Spleen (tissue), 11 donors: ENCODE measurements around the gene FDXR. TPM values are rescaled to one million over a fixed set of nuclear protein-coding genes. Genes with fewer than 3 reads are reported as not detected.

ENCODE experiments used
- DNase-seq: peaks from one replicate; pipeline ENCODE4 v3.0.0-alpha.2; 2020
- H3K27ac ChIP-seq, 8 donors: fragments of 200-600 bp; sonication (generic) in 7 of 8; 1 replicate in 4 of 8; 2 replicates in 4 of 8; pipeline versions ENCODE4 v1.5.0 to v1.8.0; 2016 to 2021; ENCODE audit warnings: inconsistent platforms in 4 of 8, mild to moderate bottlenecking in 4 of 8, moderate library complexity in 1 of 8
- H3K27me3 ChIP-seq, 7 donors: fragments of 200-600 bp; sonication (generic) in 6 of 7; replicated peaks in 1 of 7; 1 replicate in 4 of 7; 2 replicates in 3 of 7; pipeline versions ENCODE4 v1.5.0 to v1.8.0; 2016 to 2021; ENCODE audit warnings: inconsistent platforms in 3 of 7, mild to moderate bottlenecking in 1 of 7
- H3K36me3 ChIP-seq, 6 donors: fragments of 200-600 bp; sonication (generic) in 5 of 6; 1 replicate in 4 of 6; 2 replicates in 2 of 6; pipeline versions ENCODE4 v1.5.0 to v1.8.0; 2016 to 2021; ENCODE audit warnings: inconsistent platforms in 2 of 6
- H3K4me1 ChIP-seq, 6 donors: fragments of 200-600 bp; sonication (generic) in 5 of 6; 1 replicate in 3 of 6; 2 replicates in 3 of 6; pipeline versions ENCODE4 v1.5.0 to v1.8.0; 2016 to 2021; ENCODE audit warnings: inconsistent platforms in 3 of 6
- H3K4me3 ChIP-seq, 8 donors: fragments of 200-600 bp; sonication (generic) in 7 of 8; 1 replicate in 4 of 8; 2 replicates in 4 of 8; pipeline versions ENCODE4 v1.5.0 to v1.8.0; 2016 to 2021; ENCODE audit warnings: inconsistent platforms in 4 of 8, mild to moderate bottlenecking in 4 of 8, moderate library complexity in 2 of 8
- H3K9me3 ChIP-seq, 8 donors: fragments of 200-600 bp; sonication (generic) in 7 of 8; 1 replicate in 4 of 8; 2 replicates in 4 of 8; pipeline versions ENCODE4 v1.5.0 to v1.8.0; 2016 to 2021; ENCODE audit warnings: inconsistent platforms in 4 of 8
- POLR2A ChIP-seq, 3 donors: fragments of 450-650 bp; IDR thresholded peaks; one replicate each; pipeline ENCODE4 v1.5.1; 2017; ENCODE audit warnings: antibody characterized with exemption in 3 of 3, mild to moderate bottlenecking in 1 of 3
- POLR2AphosphoS5 ChIP-seq, 3 donors: sonication (generic); formaldehyde crosslinking; IDR thresholded peaks; one replicate each; pipeline ENCODE4 v1.5.1; 2017; ENCODE audit warnings: antibody characterized with exemption in 3 of 3
- WGBS, 5 donors: extraction: QIAGEN DNeasy Blood & Tissue Kit in 3 of 5; methylation state at CpG; one replicate each; pipeline versions ENCODE4 v1.1.5 to v1.1.7; 2013 to 2018; 5-methylcytosine and 5-hydroxymethylcytosine counted together
- intact Hi-C: fragments of 100-400 bp; cut with DNase I; formaldehyde crosslinking; loops from one replicate; pipeline ENCODE4 v1.15.0; 2023; ENCODE audit warnings: low total_unique reads
- polyA plus RNA-seq, 3 donors: library from polyadenylated mRNA; stranded (reverse); fragments of 200-250 nt; gene quantifications; one replicate each; pipeline ENCODE4 v1.2.1, GENCODE V29; 2013
- total RNA-seq, 7 donors: library from RNA; depleted of rRNA in 3 of 7; stranded (reverse); fragments of >200 nt in 3 of 7; fragmentation: NEBNext Ultra II Directional in 4 of 7; extraction: Animal tissue kit (Norgen Biotek cat#: 25700) in 4 of 7; gene quantifications; one replicate each; pipeline versions ENCODE4 v1.1.0 to v1.2.1, GENCODE V29; 2016 to 2021
- TF ChIP-seq, protein P1 (sequence below), 11 experiments: fragments of 200-600 bp in 7 of 11; fragments of 450-650 bp in 4 of 11; sonication (generic) in 4 of 11; IDR thresholded peaks in 8 of 11; conservative IDR thresholded peaks in 3 of 11; 1 replicate in 7 of 11; 2 replicates in 4 of 11; pipeline versions ENCODE4 v1.4.0 to v1.8.0; 2016 to 2021; ENCODE audit warnings: antibody characterized with exemption in 11 of 11, inconsistent platforms in 4 of 11, mild to moderate bottlenecking in 1 of 11
- donor health status: healthy with polysubstance abuse.
- donor health status: DM: no; HTN: no; CAD: no; lungs with moderate emphysema.
- donor health status: DM: no; HTN: no; CAD: no.
- donor health status: Bipolar disorder and iron deficiency.
- donor health status: healthy.
- donor health status: DM: no; HTN: no; CAD: no.
- donor health status: DM: yes; HTN: yes; CAD: no.

FDXR gene
- total and polyA plus RNA-seq, 10 donors, result 13.6 to 114 (median 40.9) TPM

DNA sequence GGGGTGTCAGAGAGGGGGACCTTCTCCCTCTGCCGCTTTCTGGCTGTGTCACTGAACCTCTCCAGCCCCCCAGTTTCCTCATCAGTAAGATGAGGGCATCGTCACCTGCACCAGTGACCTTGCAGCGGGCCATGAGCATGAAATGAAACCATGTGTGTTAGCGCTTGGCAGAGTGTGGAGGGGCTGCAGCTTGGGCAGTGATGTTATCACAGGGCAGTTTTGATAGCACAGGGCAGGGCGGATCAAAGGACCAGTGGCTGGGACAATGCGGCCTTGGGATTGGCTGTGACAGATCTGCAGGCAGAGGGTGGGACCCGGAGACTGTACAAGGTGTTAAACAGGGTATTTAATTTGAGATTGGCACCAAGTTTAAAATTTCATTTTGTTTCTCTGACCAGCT is 57.7 kb downstream of the FDXR start:
- no peak for DNase-seq
- intact Hi-C loops, result no loop called here

DNA sequence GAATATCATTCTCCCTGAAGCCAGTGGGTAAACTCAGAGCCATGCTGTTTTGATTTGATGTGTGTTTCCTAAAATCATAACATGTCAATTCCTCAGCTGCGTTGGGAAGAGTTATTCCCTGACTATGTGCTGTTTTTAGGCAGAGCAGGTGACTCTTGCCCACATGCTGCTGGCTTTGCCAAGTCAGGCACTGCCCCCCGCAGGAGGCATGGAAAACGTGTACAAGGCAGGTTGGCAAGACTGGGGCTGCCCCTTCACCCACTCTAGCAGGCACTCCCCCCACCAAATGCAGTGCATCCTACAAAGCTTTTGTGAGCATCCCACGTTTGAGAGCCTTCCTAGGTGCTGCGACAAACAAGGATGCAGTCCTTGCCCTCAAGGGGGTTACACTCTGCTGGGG is 58.3 kb downstream of the FDXR start:
- H3K4me3 ChIP-seq, result no peak overlapping the region
- WGBS, 5 donors, result 83 to 93% (median 85%) methylated on average over 5 of the region's 5 CpGs
- DNase-seq, result no peak

More for the DNA sequence above, 57.7 kb downstream of the FDXR start:
- 82 to 89% (median 88%) methylated on average over 7 of the region's 7 CpGs for WGBS, 5 donors
- peaks cover 0 to 43% (median 13%) of the 10 kb centered on the region in 6 donors for H3K4me1 ChIP-seq
- no peak overlapping the region for H3K27ac ChIP-seq
- peaks cover 0 to 77% (median 8%) of the 10 kb centered on the region in 6 donors for H3K36me3 ChIP-seq
- no peak overlapping the region for H3K4me3 ChIP-seq
- no peak for TF ChIP-seq POLR2AphosphoS5 (IDR thresholded peaks at IDR 0.05)
- TF ChIP-seq POLR2A (IDR thresholded peaks at IDR 0.05), result no peak
- TF ChIP-seq, protein P1, sequence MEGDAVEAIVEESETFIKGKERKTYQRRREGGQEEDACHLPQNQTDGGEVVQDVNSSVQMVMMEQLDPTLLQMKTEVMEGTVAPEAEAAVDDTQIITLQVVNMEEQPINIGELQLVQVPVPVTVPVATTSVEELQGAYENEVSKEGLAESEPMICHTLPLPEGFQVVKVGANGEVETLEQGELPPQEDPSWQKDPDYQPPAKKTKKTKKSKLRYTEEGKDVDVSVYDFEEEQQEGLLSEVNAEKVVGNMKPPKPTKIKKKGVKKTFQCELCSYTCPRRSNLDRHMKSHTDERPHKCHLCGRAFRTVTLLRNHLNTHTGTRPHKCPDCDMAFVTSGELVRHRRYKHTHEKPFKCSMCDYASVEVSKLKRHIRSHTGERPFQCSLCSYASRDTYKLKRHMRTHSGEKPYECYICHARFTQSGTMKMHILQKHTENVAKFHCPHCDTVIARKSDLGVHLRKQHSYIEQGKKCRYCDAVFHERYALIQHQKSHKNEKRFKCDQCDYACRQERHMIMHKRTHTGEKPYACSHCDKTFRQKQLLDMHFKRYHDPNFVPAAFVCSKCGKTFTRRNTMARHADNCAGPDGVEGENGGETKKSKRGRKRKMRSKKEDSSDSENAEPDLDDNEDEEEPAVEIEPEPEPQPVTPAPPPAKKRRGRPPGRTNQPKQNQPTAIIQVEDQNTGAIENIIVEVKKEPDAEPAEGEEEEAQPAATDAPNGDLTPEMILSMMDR (IDR thresholded peaks at IDR 0.05 in 8 of 11, conservative IDR thresholded peaks at IDR 0.05 in 3 of 11), result no peak
- no peaks in the 10 kb centered on the region for H3K27me3 ChIP-seq
- no peaks in the 10 kb centered on the region for H3K9me3 ChIP-seq

More for the DNA sequence above, 58.3 kb downstream of the FDXR start:
- H3K9me3 ChIP-seq, result no peaks in the 10 kb centered on the region
- TF ChIP-seq, protein P1 (IDR thresholded peaks at IDR 0.05 in 8 of 11, conservative IDR thresholded peaks at IDR 0.05 in 3 of 11), result no peak
- no peak for TF ChIP-seq POLR2A (IDR thresholded peaks at IDR 0.05)
- TF ChIP-seq POLR2AphosphoS5 (IDR thresholded peaks at IDR 0.05), result no peak
- H3K36me3 ChIP-seq, result peaks cover 0 to 77% (median 6%) of the 10 kb centered on the region in 6 donors
- no peak overlapping the region for H3K27ac ChIP-seq
- intact Hi-C loops, result no loop called here
- peaks cover 0 to 49% (median 13%) of the 10 kb centered on the region in 6 donors for H3K4me1 ChIP-seq
- no peaks in the 10 kb centered on the region for H3K27me3 ChIP-seq

Other genes with a start within 250 kb of the FDXR start
- 10 to 100 TPM in 3 of 7 donors, 1 to 10 TPM in 4; 1.7 to 20.3 (median 6.4) TPM for gene CD300E, start 249.3 kb downstream of the FDXR start, total RNA-seq
- 1 to 10 TPM in 2 of 3 donors, under 1 TPM in 1; 0.99 to 5.3 (median 3.0) TPM for gene CD300E, start 249.3 kb downstream of the FDXR start, polyA plus RNA-seq
- 10 to 100 TPM; 29.5 to 45.8 (median 33.0) TPM for gene CD300LF, start 160.1 kb downstream of the FDXR start, total RNA-seq
- gene CD300LF, start 160.1 kb downstream of the FDXR start, polyA plus RNA-seq, result 10 to 100 TPM; 13.1 to 30.6 (median 23.9) TPM
- 10 to 100 TPM; 17.4 to 29.2 (median 24.3) TPM for gene RAB37, start 135.7 kb downstream of the FDXR start, total RNA-seq
- gene RAB37, start 135.7 kb downstream of the FDXR start, polyA plus RNA-seq, result 10 to 100 TPM; 16.6 to 37.6 (median 19.8) TPM
- 10 to 100 TPM; 41.9 to 85.6 (median 53.9) TPM for gene NHERF1, start 124.4 kb downstream of the FDXR start, total RNA-seq
- 10 to 100 TPM; 28.7 to 51.8 (median 37.2) TPM for gene NHERF1, start 124.4 kb downstream of the FDXR start, polyA plus RNA-seq
- gene NAT9, start 96.6 kb downstream of the FDXR start, total RNA-seq, result 10 to 100 TPM; 25.6 to 48.4 (median 41.5) TPM
- 10 to 100 TPM; 30.4 to 37.4 (median 33.2) TPM for gene NAT9, start 96.6 kb downstream of the FDXR start, polyA plus RNA-seq
- 1 to 10 TPM in 1 of 7 donors, under 1 TPM in 3, not detected in 3; 0.17 to 1.5 (median 0.43) TPM for gene GRIN2C, start 13.1 kb downstream of the FDXR start, total RNA-seq
- under 1 TPM in 2 of 3 donors, not detected in 1; 0.02 to 0.16 TPM for gene GRIN2C, start 13.1 kb downstream of the FDXR start, polyA plus RNA-seq
- gene FADS6, start 20.6 kb upstream of the FDXR start, total RNA-seq, result 1 to 10 TPM; 1.5 to 8.8 (median 5.4) TPM
- gene FADS6, start 20.6 kb upstream of the FDXR start, polyA plus RNA-seq, result 1 to 10 TPM in 1 of 3 donors, under 1 TPM in 2; 0.13 to 2.4 (median 0.61) TPM
- not detected for gene USH1G, start 50.3 kb upstream of the FDXR start, total RNA-seq
- gene USH1G, start 50.3 kb upstream of the FDXR start, polyA plus RNA-seq, result not detected
- not detected for gene OTOP2, start 51.3 kb upstream of the FDXR start, total RNA-seq
- gene OTOP2, start 51.3 kb upstream of the FDXR start, polyA plus RNA-seq, result not detected
- not detected for gene OTOP3, start 62.9 kb upstream of the FDXR start, total RNA-seq
- gene OTOP3, start 62.9 kb upstream of the FDXR start, polyA plus RNA-seq, result not detected
- gene HID1, start 99.8 kb upstream of the FDXR start, total RNA-seq, result 10 to 100 TPM; 11.9 to 39.4 (median 26.5) TPM
- gene HID1, start 99.8 kb upstream of the FDXR start, polyA plus RNA-seq, result 10 to 100 TPM in 2 of 3 donors, 1 to 10 TPM in 1; 5.2 to 23.8 (median 17.2) TPM
- 1 to 10 TPM; 1.5 to 6.0 (median 3.0) TPM for gene CDR2L, start 114.6 kb upstream of the FDXR start, total RNA-seq
- gene CDR2L, start 114.6 kb upstream of the FDXR start, polyA plus RNA-seq, result 1 to 10 TPM in 1 of 3 donors, under 1 TPM in 2; 0.48 to 1.5 (median 0.85) TPM
- 10 to 100 TPM; 16.5 to 60.7 (median 20.5) TPM for gene MRPL58, start 139.7 kb upstream of the FDXR start, total RNA-seq
- 10 to 100 TPM; 33.1 to 43.3 (median 41.6) TPM for gene MRPL58, start 139.7 kb upstream of the FDXR start, polyA plus RNA-seq
- 100 to 1,000 TPM; 124 to 164 (median 137) TPM for gene ATP5PD, start 174.0 kb upstream of the FDXR start, total RNA-seq
- gene ATP5PD, start 174.0 kb upstream of the FDXR start, polyA plus RNA-seq, result 100 to 1,000 TPM; 257 to 312 (median 270) TPM
- 10 to 100 TPM; 23.0 to 28.4 (median 25.5) TPM for gene KCTD2, start 174.2 kb upstream of the FDXR start, total RNA-seq
- gene KCTD2, start 174.2 kb upstream of the FDXR start, polyA plus RNA-seq, result 10 to 100 TPM; 11.0 to 27.2 (median 11.9) TPM
- 10 to 100 TPM in 6 of 7 donors, 1 to 10 TPM in 1; 9.3 to 31.0 (median 14.9) TPM for gene SLC16A5, start 215.0 kb upstream of the FDXR start, total RNA-seq
- 1 to 10 TPM; 3.1 to 6.4 (median 4.7) TPM for gene SLC16A5, start 215.0 kb upstream of the FDXR start, polyA plus RNA-seq
- 10 to 100 TPM; 10.5 to 19.2 (median 14.7) TPM for gene ARMC7, start 237.0 kb upstream of the FDXR start, total RNA-seq
- gene ARMC7, start 237.0 kb upstream of the FDXR start, polyA plus RNA-seq, result 10 to 100 TPM in 2 of 3 donors, 1 to 10 TPM in 1; 7.8 to 12.4 (median 10.0) TPM